SK-N-SH treated with all-trans-retinoic acid at 6 μM for 48 hours (cell line): ENCODE data around the gene GTF2E1.

Experiments used
- CREB5 ChIP-seq: fragments of 250-450 bp; sonication (Bioruptor Pico); IDR thresholded peaks from 2 replicates; pipeline ENCODE4 v1.5.1; 2020; ENCODE audit warnings: low read depth, mild to moderate bottlenecking, moderate library complexity
- ISL1 ChIP-seq: fragments of 250-450 bp; sonication (Bioruptor Pico); IDR thresholded peaks from 2 replicates; pipeline ENCODE4 v2.1.2; 2022; ENCODE audit warnings: mild to moderate bottlenecking, moderate library complexity
- ZFP3 ChIP-seq: fragments of 250-450 bp; sonication (Bioruptor Pico); IDR thresholded peaks from 2 replicates; pipeline ENCODE4 v1.5.0; 2020; ENCODE audit warnings: mild to moderate bottlenecking, moderate library complexity
- ZFP30 ChIP-seq: fragments of 450-650 bp; formaldehyde crosslinking; IDR thresholded peaks from 2 replicates; pipeline ENCODE4 v1.5.0; 2022; ENCODE audit warnings: mild to moderate bottlenecking, moderate library complexity
- ZNF565 ChIP-seq: fragments of 450-650 bp; formaldehyde crosslinking; conservative IDR thresholded peaks from 2 replicates; pipeline ENCODE4 v1.5.0; 2020; ENCODE audit warnings: low read depth, mild to moderate bottlenecking, moderate library complexity
- ZNF70 ChIP-seq: fragments of 450-650 bp; formaldehyde crosslinking; IDR thresholded peaks from 2 replicates; pipeline ENCODE4 v1.5.0; 2020; ENCODE audit warnings: mild to moderate bottlenecking, moderate library complexity
- TF ChIP-seq, protein P1 (sequence below): fragments of 250-450 bp; sonication (Bioruptor Pico); IDR thresholded peaks from 2 replicates; pipeline ENCODE4 v1.5.1; 2021; ENCODE audit warnings: mild to moderate bottlenecking, moderate library complexity
- TF ChIP-seq, protein P2 (sequence below): fragments of 250-450 bp; sonication (Bioruptor Pico); IDR thresholded peaks from 2 replicates; pipeline ENCODE4 v1.8.0; 2020; ENCODE audit warnings: mild to moderate bottlenecking, moderate library complexity, borderline replicate concordance

DNA sequence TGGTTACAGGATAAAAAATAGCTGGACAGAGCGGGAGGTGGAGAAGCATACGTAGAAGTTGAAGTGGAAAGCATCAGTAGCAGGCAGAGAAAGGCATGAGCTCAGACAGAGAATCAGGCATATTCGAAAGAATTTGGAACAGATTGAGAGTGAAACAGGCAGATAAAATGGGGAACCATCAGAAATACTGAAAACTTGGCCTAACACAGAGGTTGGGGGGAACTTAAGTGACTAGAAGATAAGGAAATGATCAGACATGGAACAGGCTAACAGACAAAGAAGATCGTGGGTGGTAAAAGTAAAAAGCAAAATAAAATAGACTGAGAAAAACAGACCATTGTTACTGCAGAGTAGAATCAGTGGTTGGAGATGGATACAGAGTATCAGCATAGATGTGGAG, 32.9 kb downstream of the GTF2E1 start:
- TF ChIP-seq, protein P1, sequence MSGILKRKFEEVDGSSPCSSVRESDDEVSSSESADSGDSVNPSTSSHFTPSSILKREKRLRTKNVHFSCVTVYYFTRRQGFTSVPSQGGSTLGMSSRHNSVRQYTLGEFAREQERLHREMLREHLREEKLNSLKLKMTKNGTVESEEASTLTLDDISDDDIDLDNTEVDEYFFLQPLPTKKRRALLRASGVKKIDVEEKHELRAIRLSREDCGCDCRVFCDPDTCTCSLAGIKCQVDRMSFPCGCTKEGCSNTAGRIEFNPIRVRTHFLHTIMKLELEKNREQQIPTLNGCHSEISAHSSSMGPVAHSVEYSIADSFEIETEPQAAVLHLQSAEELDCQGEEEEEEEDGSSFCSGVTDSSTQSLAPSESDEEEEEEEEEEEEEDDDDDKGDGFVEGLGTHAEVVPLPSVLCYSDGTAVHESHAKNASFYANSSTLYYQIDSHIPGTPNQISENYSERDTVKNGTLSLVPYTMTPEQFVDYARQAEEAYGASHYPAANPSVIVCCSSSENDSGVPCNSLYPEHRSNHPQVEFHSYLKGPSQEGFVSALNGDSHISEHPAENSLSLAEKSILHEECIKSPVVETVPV = no peak
- TF ChIP-seq, protein P2, sequence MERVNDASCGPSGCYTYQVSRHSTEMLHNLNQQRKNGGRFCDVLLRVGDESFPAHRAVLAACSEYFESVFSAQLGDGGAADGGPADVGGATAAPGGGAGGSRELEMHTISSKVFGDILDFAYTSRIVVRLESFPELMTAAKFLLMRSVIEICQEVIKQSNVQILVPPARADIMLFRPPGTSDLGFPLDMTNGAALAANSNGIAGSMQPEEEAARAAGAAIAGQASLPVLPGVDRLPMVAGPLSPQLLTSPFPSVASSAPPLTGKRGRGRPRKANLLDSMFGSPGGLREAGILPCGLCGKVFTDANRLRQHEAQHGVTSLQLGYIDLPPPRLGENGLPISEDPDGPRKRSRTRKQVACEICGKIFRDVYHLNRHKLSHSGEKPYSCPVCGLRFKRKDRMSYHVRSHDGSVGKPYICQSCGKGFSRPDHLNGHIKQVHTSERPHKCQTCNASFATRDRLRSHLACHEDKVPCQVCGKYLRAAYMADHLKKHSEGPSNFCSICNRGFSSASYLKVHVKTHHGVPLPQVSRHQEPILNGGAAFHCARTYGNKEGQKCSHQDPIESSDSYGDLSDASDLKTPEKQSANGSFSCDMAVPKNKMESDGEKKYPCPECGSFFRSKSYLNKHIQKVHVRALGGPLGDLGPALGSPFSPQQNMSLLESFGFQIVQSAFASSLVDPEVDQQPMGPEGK = no peak
- no peak for TF ChIP-seq CREB5 (CRISPR knock-in tag)
- TF ChIP-seq ZNF565 = no peak
- no peak for TF ChIP-seq ZNF70
- TF ChIP-seq ZFP3 (CRISPR knock-in tag) = no peak
- no peak for TF ChIP-seq ISL1
- TF ChIP-seq ZFP30 (CRISPR knock-in tag) = no peak
